ENCODE results near the gene BMP15. TPM values are rescaled to one million over a fixed set of nuclear protein-coding genes. Genes with fewer than 3 reads are reported as not detected.

Gene BMP15
- total RNA-seq, 4 donors from 2014 or later: not detected

- Histone ChIP-seq H3K27ac (no peak overlapping the region), H3K27me3 (no peaks in the 10 kb centered on the region), H3K9me3 (peaks cover 0 to 11% (median 0%) of the 10 kb centered on the region in 3 donors), H3K4me1 (no peaks in the 10 kb centered on the region), H3K36me3 (no peaks in the 10 kb centered on the region), H3K4me3 (no peak overlapping the region)
- in situ Hi-C loops (cut with MboI; ENCODE audit: low sequenced_read_pairs in 4 of 4) (no loop called here), intact Hi-C loops (cut with DNase I; ENCODE audit: low total_unique reads) (no loop called here)
- no peak for DNase-seq
- no peak for ATAC-seq
- no peak for TF ChIP-seq POLR2A (IDR thresholded peaks at IDR 0.05)
- TF ChIP-seq, protein P1, sequence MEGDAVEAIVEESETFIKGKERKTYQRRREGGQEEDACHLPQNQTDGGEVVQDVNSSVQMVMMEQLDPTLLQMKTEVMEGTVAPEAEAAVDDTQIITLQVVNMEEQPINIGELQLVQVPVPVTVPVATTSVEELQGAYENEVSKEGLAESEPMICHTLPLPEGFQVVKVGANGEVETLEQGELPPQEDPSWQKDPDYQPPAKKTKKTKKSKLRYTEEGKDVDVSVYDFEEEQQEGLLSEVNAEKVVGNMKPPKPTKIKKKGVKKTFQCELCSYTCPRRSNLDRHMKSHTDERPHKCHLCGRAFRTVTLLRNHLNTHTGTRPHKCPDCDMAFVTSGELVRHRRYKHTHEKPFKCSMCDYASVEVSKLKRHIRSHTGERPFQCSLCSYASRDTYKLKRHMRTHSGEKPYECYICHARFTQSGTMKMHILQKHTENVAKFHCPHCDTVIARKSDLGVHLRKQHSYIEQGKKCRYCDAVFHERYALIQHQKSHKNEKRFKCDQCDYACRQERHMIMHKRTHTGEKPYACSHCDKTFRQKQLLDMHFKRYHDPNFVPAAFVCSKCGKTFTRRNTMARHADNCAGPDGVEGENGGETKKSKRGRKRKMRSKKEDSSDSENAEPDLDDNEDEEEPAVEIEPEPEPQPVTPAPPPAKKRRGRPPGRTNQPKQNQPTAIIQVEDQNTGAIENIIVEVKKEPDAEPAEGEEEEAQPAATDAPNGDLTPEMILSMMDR (IDR thresholded peaks at IDR 0.05 in 4 of 5, conservative IDR thresholded peaks at IDR 0.05 in 1 of 5): no peak
Observed at GRCh38 chrX:50893047-50893446, 17.5 kb upstream of the BMP15 start.

GRCh38 chrX:50893466-50893865 lies 17.1 kb upstream of the BMP15 start:
- no peak for ATAC-seq
- in situ Hi-C loops (cut with MboI; ENCODE audit: low sequenced_read_pairs in 4 of 4) (no loop called here), intact Hi-C loops (cut with DNase I; ENCODE audit: low total_unique reads) (no loop called here)
- H3K4me3 ChIP-seq: no peak overlapping the region
- no peak overlapping the region for H3K27ac ChIP-seq
- H3K27me3 ChIP-seq: no peaks in the 10 kb centered on the region
- DNase-seq: no peak
- TF ChIP-seq, protein P1 (IDR thresholded peaks at IDR 0.05 in 4 of 5, conservative IDR thresholded peaks at IDR 0.05 in 1 of 5): no peak
- TF ChIP-seq POLR2A (IDR thresholded peaks at IDR 0.05): no peak
- no peaks in the 10 kb centered on the region for H3K36me3 ChIP-seq
- H3K4me1 ChIP-seq: no peaks in the 10 kb centered on the region
- peaks cover 0 to 11% (median 0%) of the 10 kb centered on the region in 3 donors for H3K9me3 ChIP-seq

GRCh38 chrX:50905334-50905733 lies 5.2 kb upstream of the BMP15 start:
- DNase-seq (no peak), ATAC-seq (no peak)
- peaks cover 0 to 4% (median 0%) of the 10 kb centered on the region in 3 donors for H3K27me3 ChIP-seq
- TF ChIP-seq, protein P1 (IDR thresholded peaks at IDR 0.05 in 4 of 5, conservative IDR thresholded peaks at IDR 0.05 in 1 of 5): no peak
- TF ChIP-seq POLR2A (IDR thresholded peaks at IDR 0.05): no peak
- no peaks in the 10 kb centered on the region for H3K36me3 ChIP-seq
- H3K27ac ChIP-seq: no peak overlapping the region
- H3K9me3 ChIP-seq: no peaks in the 10 kb centered on the region
- intact Hi-C loops (cut with DNase I; ENCODE audit: low total_unique reads): no loop called here
- no peaks in the 10 kb centered on the region for H3K4me1 ChIP-seq
- in situ Hi-C loops (cut with MboI; ENCODE audit: low sequenced_read_pairs in 4 of 4): no loop called here
- no peak overlapping the region for H3K4me3 ChIP-seq

- H3K36me3 ChIP-seq: no peaks in the 10 kb centered on the region
- no peaks in the 10 kb centered on the region for H3K27me3 ChIP-seq
- TF ChIP-seq POLR2A (IDR thresholded peaks at IDR 0.05): no peak
- TF ChIP-seq, protein P1 (IDR thresholded peaks at IDR 0.05 in 4 of 5, conservative IDR thresholded peaks at IDR 0.05 in 1 of 5): no peak
- no peaks in the 10 kb centered on the region for H3K9me3 ChIP-seq
- intact Hi-C loops (cut with DNase I; ENCODE audit: low total_unique reads) (loop anchor here (10.0 kb wide), 1 partner anchor 219 kb away; no protein-coding TSS in a partner anchor), in situ Hi-C loops (cut with MboI; ENCODE audit: low sequenced_read_pairs in 4 of 4) (no loop called here)
- ATAC-seq (no peak), DNase-seq (no peak)
- H3K4me3 ChIP-seq: no peak overlapping the region
- H3K27ac ChIP-seq: no peak overlapping the region
- no peaks in the 10 kb centered on the region for H3K4me1 ChIP-seq
Observed at GRCh38 chrX:50913520-50913919, 3.0 kb downstream of the BMP15 start.

DNA sequence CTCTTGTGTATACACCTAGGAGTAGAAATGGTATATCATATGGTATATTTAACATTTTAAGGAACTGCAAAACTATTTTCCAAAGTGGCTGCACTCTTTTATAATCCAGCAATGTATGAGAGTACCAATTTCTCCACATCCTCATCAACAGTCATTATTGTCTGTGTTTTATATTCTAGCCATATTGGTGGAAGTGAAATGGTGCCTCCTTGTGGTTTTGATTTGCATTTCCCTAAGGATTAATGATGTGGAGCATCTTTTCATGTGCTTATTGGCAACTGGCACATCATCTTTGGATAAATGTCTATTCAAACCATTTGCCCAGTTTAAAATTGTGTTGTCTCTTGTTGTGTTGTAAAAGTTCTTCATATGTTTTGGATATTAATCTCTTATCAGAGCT lies 9.6 kb downstream of the BMP15 start:
- Histone ChIP-seq H3K27me3 (peaks cover 0 to 3% (median 0%) of the 10 kb centered on the region in 3 donors), H3K36me3 (no peaks in the 10 kb centered on the region), H3K9me3 (no peaks in the 10 kb centered on the region), H3K4me1 (no peaks in the 10 kb centered on the region), H3K4me3 (no peak overlapping the region), H3K27ac (no peak overlapping the region)
- intact Hi-C loops (cut with DNase I; ENCODE audit: low total_unique reads): no loop called here
- DNase-seq: no peak
- in situ Hi-C loops (cut with MboI; ENCODE audit: low sequenced_read_pairs in 4 of 4): no loop called here
- no peak for ATAC-seq
- TF ChIP-seq, protein P1 (IDR thresholded peaks at IDR 0.05 in 4 of 5, conservative IDR thresholded peaks at IDR 0.05 in 1 of 5): no peak
- TF ChIP-seq POLR2A (IDR thresholded peaks at IDR 0.05): no peak

Measured in gastrocnemius medialis (tissue), 4 donors.